HG03469 (cell line): ENCODE data around the gene DAP.
A peak's percentile ranks its signal among the peaks of the same experiment; 100 is the strongest.

Source experiments
- ATAC-seq: cut with Tn5 transposase; IDR thresholded peaks from one replicate; pipeline ENCODE4 v1.9.1; 2021; ENCODE audit warnings: mild to moderate bottlenecking, moderate library complexity, moderate number of reproducible peaks; ENCODE audit not compliant: unreplicated experiment

The DAP gene

DNA sequence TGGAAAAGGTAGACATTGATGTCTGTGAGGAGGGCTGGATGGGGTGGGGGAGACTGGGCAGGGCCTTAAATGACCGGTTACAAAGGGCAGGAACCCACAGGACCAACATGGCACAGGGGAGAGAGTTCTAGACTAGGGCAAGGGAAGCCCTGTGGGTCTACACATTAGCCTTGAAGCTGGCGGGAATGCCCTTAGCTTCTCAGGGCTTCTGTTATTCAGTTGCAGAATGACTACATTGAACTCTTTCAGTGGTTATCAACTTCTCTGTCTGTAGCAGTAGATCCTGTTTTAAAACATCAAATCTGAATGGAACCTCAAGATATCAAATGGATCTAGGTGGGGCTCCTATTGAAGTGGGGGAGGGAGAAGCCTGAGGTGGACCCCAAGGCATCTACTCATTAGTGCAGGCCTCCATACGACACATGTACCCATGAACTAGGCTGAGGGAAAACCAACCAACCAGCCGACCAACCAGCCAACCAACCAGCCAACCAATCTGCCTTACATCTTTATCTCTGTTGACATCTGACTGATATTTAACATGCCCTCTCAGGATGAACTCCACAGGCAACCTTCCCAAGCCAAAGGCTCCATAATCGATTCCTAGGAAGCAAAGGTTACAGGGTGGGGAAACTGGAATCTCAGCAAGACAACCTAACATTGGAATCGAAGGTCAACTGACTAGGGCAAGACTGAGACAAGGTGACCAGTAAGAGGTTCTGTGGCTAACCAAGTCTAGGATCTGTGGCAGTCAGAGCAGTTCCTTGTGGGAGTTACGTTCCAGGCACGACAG, 48.3 kb downstream of the DAP start:
- ATAC-seq = peak; percentile 87

DNA sequence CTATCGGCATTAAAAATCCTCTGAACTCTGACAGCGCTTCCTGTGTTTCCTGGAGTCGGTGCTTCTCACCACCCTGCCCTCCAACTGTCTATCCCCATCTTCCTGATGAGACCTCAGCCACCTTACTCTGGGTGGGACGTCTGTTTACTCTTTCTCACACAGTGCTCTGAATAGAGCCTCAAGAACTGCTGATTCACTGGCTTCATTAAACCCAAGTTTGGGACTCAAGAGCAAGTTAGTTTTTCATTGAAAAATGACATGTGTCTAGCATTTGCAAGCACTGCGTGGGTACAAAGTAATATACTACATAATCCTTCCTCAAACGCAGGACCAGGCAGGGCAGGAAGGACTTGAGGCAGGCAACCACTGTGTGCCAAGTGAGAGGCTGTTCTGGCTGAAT, 49.5 kb downstream of the DAP start:
- no peak for ATAC-seq

GRCh38 chr5:10710513-10711128, 50.4 kb downstream of the DAP start:
- ATAC-seq = no peak

DNA sequence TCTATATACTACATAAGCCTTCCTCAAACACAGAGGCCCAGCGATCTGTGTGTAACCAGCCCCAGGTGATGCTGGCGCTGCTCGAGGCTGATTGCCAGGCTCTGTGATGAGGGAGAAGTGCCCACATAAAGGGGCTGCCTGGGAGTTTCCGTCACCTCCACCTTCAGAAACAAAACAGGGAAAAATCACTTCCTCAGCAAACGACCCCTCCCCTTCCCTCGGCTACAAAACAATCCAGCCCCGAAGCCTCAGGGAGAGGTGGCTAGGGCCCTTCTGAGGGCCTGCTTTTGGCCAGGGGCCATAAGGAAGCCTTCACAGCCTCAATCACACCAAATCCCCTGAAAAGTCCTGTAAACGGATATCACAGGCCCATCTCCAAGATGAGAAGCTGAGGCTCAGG, 51.1 kb downstream of the DAP start:
- no peak for ATAC-seq

GRCh38 chr5:10709409-10709808, 51.6 kb downstream of the DAP start:
- ATAC-seq = no peak

GRCh38 chr5:10708189-10708944, 52.7 kb downstream of the DAP start:
- ATAC-seq = no peak

GRCh38 chr5:10707198-10708142, 53.6 kb downstream of the DAP start:
- ATAC-seq = no peak

DNA sequence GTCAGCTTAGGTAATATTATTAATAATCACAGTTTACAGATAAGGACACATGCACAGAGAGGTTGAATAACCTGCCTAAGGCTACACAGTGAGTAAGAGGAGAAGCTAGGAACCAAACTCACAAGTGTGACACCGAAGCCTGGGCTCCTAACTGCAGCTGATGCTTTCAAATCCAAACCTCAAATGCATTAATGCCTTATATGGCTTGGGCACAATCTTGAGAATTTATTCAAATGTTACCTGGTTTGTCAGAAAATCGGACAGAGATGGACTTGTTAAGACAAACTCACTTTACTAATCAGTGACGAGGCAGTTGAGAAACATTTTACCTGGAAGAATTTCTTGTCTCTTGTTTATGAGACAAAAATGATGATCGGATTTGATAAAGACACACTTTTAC, 54.7 kb downstream of the DAP start:
- ATAC-seq = no peak

GRCh38 chr5:10705747-10706146, 55.3 kb downstream of the DAP start:
- no peak for ATAC-seq

- peak; percentile 24 for ATAC-seq
Measured at GRCh38 chr5:10704949-10705621, 55.9 kb downstream of the DAP start.

GRCh38 chr5:10703676-10704075, 57.4 kb downstream of the DAP start:
- no peak for ATAC-seq

DNA sequence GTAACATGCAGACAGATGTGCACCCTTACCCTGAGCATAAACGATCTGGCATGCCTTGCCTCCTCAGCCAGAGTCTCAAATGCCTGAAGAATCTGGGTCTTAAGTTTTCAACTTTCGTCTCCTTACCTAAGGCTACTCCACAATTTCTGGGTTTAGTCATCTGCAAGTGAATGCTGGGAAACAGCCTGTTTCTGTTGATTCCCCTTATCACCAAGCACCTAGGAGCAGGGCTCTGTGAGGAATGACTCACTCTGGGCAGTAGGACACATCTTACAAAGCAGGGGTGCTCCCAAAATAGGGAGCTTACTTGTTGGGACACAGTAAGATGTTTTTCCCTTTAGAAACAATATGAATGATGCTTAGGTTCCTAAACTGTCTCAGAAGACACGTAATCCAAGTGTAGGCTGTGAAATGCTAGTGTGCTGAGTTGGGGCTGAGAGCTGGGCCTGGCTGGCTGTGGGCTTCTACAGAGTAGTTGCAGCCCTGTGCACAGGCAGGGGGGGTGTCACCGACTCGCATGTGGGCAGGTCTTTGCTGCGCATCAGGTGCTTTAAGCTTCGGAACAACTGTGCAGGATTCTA, 58.0 kb downstream of the DAP start:
- no peak for ATAC-seq

GRCh38 chr5:10702040-10702629, 58.9 kb downstream of the DAP start:
- no peak for ATAC-seq

- no peak for ATAC-seq
Measured at GRCh38 chr5:10701567-10702039, 59.4 kb downstream of the DAP start.

DNA sequence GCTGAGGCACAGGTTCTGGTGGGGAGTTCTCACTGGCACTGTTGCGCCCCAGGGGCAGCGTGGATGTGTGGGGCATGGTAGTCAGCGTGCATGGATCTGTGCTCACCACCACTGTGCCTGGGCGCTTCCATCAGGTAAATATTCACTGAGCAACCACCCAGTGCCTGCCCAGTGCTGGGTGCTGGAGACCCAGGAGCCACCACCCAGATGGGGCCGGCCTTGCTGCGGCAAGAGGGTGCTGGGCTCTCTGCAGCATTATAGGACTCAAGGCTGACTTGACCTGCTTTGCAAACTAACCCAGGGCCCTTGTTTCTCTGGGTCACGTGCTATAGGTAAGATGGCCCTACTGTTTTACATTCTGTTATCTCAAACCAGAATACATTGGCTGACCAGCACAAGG, 60.5 kb downstream of the DAP start:
- no peak for ATAC-seq

DNA sequence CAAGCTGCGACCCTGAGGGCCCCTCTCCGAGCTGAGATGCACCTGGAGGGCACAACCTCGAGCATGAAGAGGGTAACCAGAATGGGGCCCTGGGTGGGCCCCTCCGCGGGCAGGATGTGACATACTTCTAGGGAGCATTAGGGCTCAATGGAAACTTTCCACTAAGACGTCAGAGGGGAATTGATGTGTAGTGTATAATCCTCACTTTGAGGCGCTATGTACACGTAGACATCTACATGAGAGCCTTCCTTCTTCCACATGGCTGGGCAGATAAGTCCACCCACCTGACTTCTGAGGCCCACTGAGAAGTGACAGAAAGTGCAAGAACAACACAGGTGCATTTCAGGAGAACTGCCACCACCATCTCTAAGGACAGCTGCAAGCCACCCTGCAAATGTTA, 61.0 kb downstream of the DAP start:
- peak; percentile 41 for ATAC-seq

GRCh38 chr5:10699281-10699874, 61.7 kb downstream of the DAP start:
- peak; percentile 32 for ATAC-seq

- no peak for ATAC-seq
Measured at GRCh38 chr5:10695759-10696543, 65.1 kb downstream of the DAP start.
